ENCODE measurements around the gene ZNF385B.

GRCh38 chr2:179581605-179582004 lies 279.8 kb downstream of the ZNF385B start:
- TF ChIP-seq CTCF (IDR thresholded peaks at IDR 0.05; ENCODE audit: low read depth, low read length, missing input control) (no peak), GABPA (IDR thresholded peaks at IDR 0.05 in 1 of 2, conservative IDR thresholded peaks at IDR 0.05 in 1 of 2) (no peak), HNF4A (conservative IDR thresholded peaks at IDR 0.05) (no peak), EGR1 (IDR thresholded peaks at IDR 0.05; ENCODE audit: low read depth in 2 of 2) (no peak)
